ENCODE measurements around the gene HIPK1. TPM values are rescaled to one million over a fixed set of nuclear protein-coding genes. Genes with fewer than 3 reads are reported as not detected.

The HIPK1 gene
- total and polyA plus RNA-seq, 4 donors, result 10.9 to 87.2 (median 54.5) TPM

DNA sequence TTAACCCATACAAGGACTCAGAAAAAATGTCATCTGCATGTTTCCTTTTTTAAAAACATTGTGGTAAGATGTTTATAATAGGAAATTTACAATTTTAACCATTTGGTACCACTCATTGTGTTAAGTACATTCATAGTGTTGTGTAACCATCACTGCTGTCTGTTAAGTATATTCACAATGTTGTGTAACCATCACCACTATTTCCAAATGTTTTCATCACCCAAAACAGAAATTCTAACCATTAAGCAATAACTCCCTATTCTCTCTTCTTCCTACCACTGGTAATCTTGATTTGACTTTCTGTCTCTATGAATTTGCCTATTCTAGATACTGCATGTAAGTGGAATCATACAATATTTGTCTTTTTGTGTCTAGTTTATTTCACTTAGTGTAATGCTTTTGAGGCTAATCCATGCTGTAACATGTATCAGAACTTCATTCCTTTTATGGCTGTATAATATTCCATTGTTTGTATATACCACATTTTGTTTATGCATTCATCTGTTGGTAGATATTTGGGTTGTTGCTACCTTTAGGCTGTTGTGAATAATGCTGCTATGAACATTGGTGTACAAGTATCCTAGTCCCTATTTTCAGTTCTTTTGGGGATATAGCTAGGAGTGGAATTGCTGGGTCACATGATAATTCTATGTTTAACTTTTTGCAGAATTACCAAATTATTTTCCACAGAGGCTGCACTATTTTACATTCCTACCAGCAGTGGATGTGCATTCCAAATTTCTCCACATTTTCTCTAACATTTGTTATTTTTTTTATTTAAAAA is 14.1 kb downstream of the HIPK1 start:
- Histone ChIP-seq H3K27me3 (ENCODE audit: control insufficient read depth in 3 of 3, insufficient read depth in 3 of 3, low read length in 2 of 3) (no peaks in the 10 kb centered on the region), H3K36me3 (ENCODE audit: control insufficient read depth in 4 of 4, insufficient read depth in 4 of 4, low read length in 4 of 4) (peaks cover 9 to 22% (median 13%) of the 10 kb centered on the region in 4 donors), H3K9me3 (ENCODE audit: control insufficient read depth in 4 of 4, insufficient read depth in 3 of 4, low read length in 3 of 4) (no peaks in the 10 kb centered on the region), H3K4me1 (ENCODE audit: control insufficient read depth in 5 of 5, insufficient read depth in 5 of 5, low read length in 5 of 5) (peaks cover 7 to 27% (median 16%) of the 10 kb centered on the region in 5 donors), H3K9ac (ENCODE audit: insufficient read depth in 1 of 2, low read length in 2 of 2) (no peak overlapping the region), H3K4me3 (no peak overlapping the region), H3K27ac (ENCODE audit: low read depth in 1 of 2, low read length in 1 of 2) (no peak overlapping the region)
- TF ChIP-seq, protein P1, sequence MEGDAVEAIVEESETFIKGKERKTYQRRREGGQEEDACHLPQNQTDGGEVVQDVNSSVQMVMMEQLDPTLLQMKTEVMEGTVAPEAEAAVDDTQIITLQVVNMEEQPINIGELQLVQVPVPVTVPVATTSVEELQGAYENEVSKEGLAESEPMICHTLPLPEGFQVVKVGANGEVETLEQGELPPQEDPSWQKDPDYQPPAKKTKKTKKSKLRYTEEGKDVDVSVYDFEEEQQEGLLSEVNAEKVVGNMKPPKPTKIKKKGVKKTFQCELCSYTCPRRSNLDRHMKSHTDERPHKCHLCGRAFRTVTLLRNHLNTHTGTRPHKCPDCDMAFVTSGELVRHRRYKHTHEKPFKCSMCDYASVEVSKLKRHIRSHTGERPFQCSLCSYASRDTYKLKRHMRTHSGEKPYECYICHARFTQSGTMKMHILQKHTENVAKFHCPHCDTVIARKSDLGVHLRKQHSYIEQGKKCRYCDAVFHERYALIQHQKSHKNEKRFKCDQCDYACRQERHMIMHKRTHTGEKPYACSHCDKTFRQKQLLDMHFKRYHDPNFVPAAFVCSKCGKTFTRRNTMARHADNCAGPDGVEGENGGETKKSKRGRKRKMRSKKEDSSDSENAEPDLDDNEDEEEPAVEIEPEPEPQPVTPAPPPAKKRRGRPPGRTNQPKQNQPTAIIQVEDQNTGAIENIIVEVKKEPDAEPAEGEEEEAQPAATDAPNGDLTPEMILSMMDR (IDR thresholded peaks at IDR 0.05; ENCODE audit: control extremely low read depth, extremely low read depth), result no peak
- DNase-seq, result no peak
- ATAC-seq (ENCODE audit: insufficient read depth, low FRiP score), result no peak

DNA sequence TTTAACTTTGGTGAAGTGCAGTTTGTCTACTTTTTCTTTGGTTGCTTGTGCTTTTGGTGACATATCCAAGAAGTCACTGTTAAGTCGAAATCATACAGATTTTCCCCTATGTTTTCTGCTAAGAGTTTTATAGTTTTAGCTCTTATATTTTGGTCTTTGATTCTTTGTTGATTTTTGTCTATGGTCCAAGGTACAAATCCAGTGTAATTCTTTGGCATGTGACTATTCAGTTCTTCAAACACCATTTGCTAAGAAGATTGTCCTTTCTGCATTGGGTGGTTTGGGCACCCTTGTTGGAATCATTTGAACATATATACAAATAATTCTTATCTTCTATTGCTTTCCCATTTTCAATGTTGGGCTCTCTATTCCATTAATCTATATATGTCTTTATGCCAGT is 16.2 kb downstream of the HIPK1 start:
- WGBS, 2 donors, result 100% methylated on average over 1 of the region's 1 CpG
- H3K4me1 ChIP-seq (ENCODE audit: control insufficient read depth in 5 of 5, insufficient read depth in 5 of 5, low read length in 5 of 5), result peaks cover 8 to 29% (median 13%) of the 10 kb centered on the region in 5 donors
- ATAC-seq (ENCODE audit: insufficient read depth, low FRiP score), result no peak
- no peaks in the 10 kb centered on the region for H3K27me3 ChIP-seq (ENCODE audit: control insufficient read depth in 3 of 3, insufficient read depth in 3 of 3, low read length in 2 of 3)
- no peaks in the 10 kb centered on the region for H3K9me3 ChIP-seq (ENCODE audit: control insufficient read depth in 4 of 4, insufficient read depth in 3 of 4, low read length in 3 of 4)
- no peak overlapping the region for H3K4me3 ChIP-seq
- TF ChIP-seq, protein P1 (IDR thresholded peaks at IDR 0.05; ENCODE audit: control extremely low read depth, extremely low read depth), result no peak
- no peak overlapping the region for H3K9ac ChIP-seq (ENCODE audit: insufficient read depth in 1 of 2, low read length in 2 of 2)
- peaks cover 7 to 22% (median 12%) of the 10 kb centered on the region in 4 donors for H3K36me3 ChIP-seq (ENCODE audit: control insufficient read depth in 4 of 4, insufficient read depth in 4 of 4, low read length in 4 of 4)
- no peak overlapping the region for H3K27ac ChIP-seq (ENCODE audit: low read depth in 1 of 2, low read length in 1 of 2)
- no peak for DNase-seq

DNA sequence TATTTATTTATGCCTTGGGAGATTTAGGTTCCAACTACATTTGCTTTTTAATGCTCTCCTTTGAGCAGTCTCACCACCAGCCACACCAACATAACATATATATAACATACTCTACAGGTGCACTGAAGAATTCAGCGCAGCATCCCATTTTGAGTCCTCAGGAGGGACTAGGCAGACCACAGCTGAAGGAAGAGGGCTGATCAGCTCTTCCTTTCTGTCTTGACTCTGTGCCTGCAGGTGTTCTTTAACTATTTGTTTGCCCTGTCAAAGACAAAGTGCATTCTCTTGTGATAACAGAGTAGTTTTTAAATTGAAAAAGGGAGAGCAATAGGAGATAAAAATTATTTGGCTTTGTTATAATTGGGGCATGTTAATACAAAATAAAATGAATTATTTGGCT is 17.0 kb downstream of the HIPK1 start:
- TF ChIP-seq, protein P1 (IDR thresholded peaks at IDR 0.05; ENCODE audit: control extremely low read depth, extremely low read depth), result no peak
- WGBS, 2 donors, result 52 to 59% methylated on average over 1 of the region's 1 CpG
- Histone ChIP-seq H3K4me1 (ENCODE audit: control insufficient read depth in 5 of 5, insufficient read depth in 5 of 5, low read length in 5 of 5) (peaks cover 8 to 29% (median 13%) of the 10 kb centered on the region in 5 donors), H3K27ac (ENCODE audit: low read depth in 1 of 2, low read length in 1 of 2) (no peak overlapping the region), H3K36me3 (ENCODE audit: control insufficient read depth in 4 of 4, insufficient read depth in 4 of 4, low read length in 4 of 4) (peaks cover 3 to 18% (median 6%) of the 10 kb centered on the region in 4 donors), H3K4me3 (no peak overlapping the region), H3K27me3 (ENCODE audit: control insufficient read depth in 3 of 3, insufficient read depth in 3 of 3, low read length in 2 of 3) (no peaks in the 10 kb centered on the region), H3K9me3 (ENCODE audit: control insufficient read depth in 4 of 4, insufficient read depth in 3 of 4, low read length in 3 of 4) (no peaks in the 10 kb centered on the region), H3K9ac (ENCODE audit: insufficient read depth in 1 of 2, low read length in 2 of 2) (no peak overlapping the region)
- ATAC-seq (ENCODE audit: insufficient read depth, low FRiP score) (no peak), DNase-seq (no peak)

All from lung (tissue), 12 donors.